Lower lobe of right lung (tissue), 2 donors: ENCODE data around the gene B3GALT6. TPM values are rescaled to one million over a fixed set of nuclear protein-coding genes. Genes with fewer than 3 reads are reported as not detected.

Source experiments
- ATAC-seq, 2 donors: fragments of 200-7000 bp; cut with Tn5 transposase; one replicate each; pipeline ENCODE4 v1.9.1; 2020 to 2022; ENCODE audit warnings: mild to moderate bottlenecking in 2 of 2, moderate library complexity in 2 of 2
- DNase-seq: peaks from one replicate; pipeline ENCODE4 v3.0.0-alpha.2; 2020
- H3K27ac ChIP-seq: fragments of 200-600 bp; one replicate; pipeline ENCODE4 v1.8.0; 2022
- H3K27me3 ChIP-seq: fragments of 200-600 bp; one replicate; pipeline ENCODE4 v1.8.0; 2022; ENCODE audit warnings: low read depth
- H3K36me3 ChIP-seq: fragments of 200-600 bp; one replicate; pipeline ENCODE4 v1.8.0; 2022; ENCODE audit warnings: mild to moderate bottlenecking
- H3K4me1 ChIP-seq: fragments of 200-600 bp; one replicate; pipeline ENCODE4 v1.8.0; 2022
- H3K4me3 ChIP-seq: fragments of 200-600 bp; one replicate; pipeline ENCODE4 v1.8.0; 2022; ENCODE audit warnings: mild to moderate bottlenecking
- H3K9me3 ChIP-seq: fragments of 200-600 bp; one replicate; pipeline ENCODE4 v1.8.0; 2022
- CTCF ChIP-seq: fragments of 200-600 bp; IDR thresholded peaks from one replicate; pipeline ENCODE4 v1.8.0; 2022; ENCODE audit warnings: antibody characterized with exemption, mild to moderate bottlenecking
- intact Hi-C: fragments of 100-400 bp; cut with DNase I; formaldehyde crosslinking; loops from one replicate; pipeline ENCODE4 v1.11.0; 2022
- total RNA-seq: library from RNA; stranded (reverse); fragmentation: NEBNext Ultra II Directional; extraction: Animal tissue kit (Norgen Biotek cat#: 25700); gene quantifications from one replicate; pipeline ENCODE4 v1.2.1, GENCODE V29; 2021
- donor health status: DM: no; HTN: yes; CAD: no; lungs with severe emphysema.

B3GALT6 gene
- total RNA-seq, 1 donor from 2014 or later = 13.7 TPM

GRCh38 chr1:1216770-1217620 lies 15.0 kb upstream of the B3GALT6 start:
- H3K36me3 ChIP-seq = peaks cover 60% of the 10 kb centered on the region

GRCh38 chr1:1217621-1218523 lies 14.2 kb upstream of the B3GALT6 start:
- Histone ChIP-seq H3K4me3 (no peak overlapping the region), H3K9me3 (no peaks in the 10 kb centered on the region), H3K4me1 (peaks cover 22% of the 10 kb centered on the region), H3K36me3 (peaks cover 68% of the 10 kb centered on the region), H3K27me3 (no peaks in the 10 kb centered on the region), H3K27ac (no peak overlapping the region)
- ATAC-seq = no peak
- intact Hi-C loops = no loop called here
- no peak for DNase-seq
- TF ChIP-seq CTCF = no peak

More at GRCh38 chr1:1216770-1217620, 15.0 kb upstream of the B3GALT6 start:
- Histone ChIP-seq H3K9me3 (no peaks in the 10 kb centered on the region), H3K27me3 (no peaks in the 10 kb centered on the region), H3K4me3 (no peak overlapping the region), H3K4me1 (peaks cover 22% of the 10 kb centered on the region), H3K27ac (no peak overlapping the region)
- intact Hi-C loops = no loop called here
- ATAC-seq = no peak
- DNase-seq = no peak
- no peak for TF ChIP-seq CTCF

GRCh38 chr1:1218524-1219200 lies 13.4 kb upstream of the B3GALT6 start:
- H3K9me3 ChIP-seq = no peaks in the 10 kb centered on the region
- ATAC-seq (no peak), DNase-seq (no peak)
- intact Hi-C loops = no loop called here
- no peaks in the 10 kb centered on the region for H3K27me3 ChIP-seq
- H3K4me1 ChIP-seq = peaks cover 15% of the 10 kb centered on the region
- H3K36me3 ChIP-seq = peaks cover 76% of the 10 kb centered on the region
- TF ChIP-seq CTCF = no peak
- H3K27ac ChIP-seq = no peak overlapping the region
- H3K4me3 ChIP-seq = no peak overlapping the region

- no peaks in the 10 kb centered on the region for H3K9me3 ChIP-seq
- no peak overlapping the region for H3K4me3 ChIP-seq
- TF ChIP-seq CTCF = no peak
- no peak overlapping the region for H3K27ac ChIP-seq
- peaks cover 8% of the 10 kb centered on the region for H3K4me1 ChIP-seq
- ATAC-seq (no peak), DNase-seq (no peak)
- intact Hi-C loops = no loop called here
- H3K36me3 ChIP-seq = peaks cover 83% of the 10 kb centered on the region
- no peaks in the 10 kb centered on the region for H3K27me3 ChIP-seq
Observed at GRCh38 chr1:1219341-1219740, 12.7 kb upstream of the B3GALT6 start.

- Histone ChIP-seq H3K27ac (no peak overlapping the region), H3K4me1 (no peaks in the 10 kb centered on the region), H3K27me3 (no peaks in the 10 kb centered on the region), H3K36me3 (peaks cover 92% of the 10 kb centered on the region), H3K9me3 (no peaks in the 10 kb centered on the region), H3K4me3 (no peak overlapping the region)
- intact Hi-C loops = no loop called here
- no peak for TF ChIP-seq CTCF
- no peak for ATAC-seq
- no peak for DNase-seq
Observed at GRCh38 chr1:1220197-1220596, 11.8 kb upstream of the B3GALT6 start.
